ENCODE data around the gene TSC22D2.
A peak's percentile ranks its signal among the peaks of the same experiment; 100 is the strongest.

TSC22D2 gene

GRCh38 chr3:150408221-150409124 is at the start of gene TSC22D2:
Gene TSC22D2, plus strand, starts transcription at chr3:150408298. Its CDS starts 1,053 bp downstream, at chr3:150409351.
- peak within 1 kb of the TSS; percentile 96 for H3K4me3 ChIP-seq (ENCODE audit: low read length)
- peak; percentile 95 for DNase-seq (ENCODE audit: low read depth)
- TF ChIP-seq CTCF (conservative IDR thresholded peaks at IDR 0.05; ENCODE audit: low read length) = 0 out of 2 replicates have a peak, but pooled peaks have one; percentile 15

DNA sequence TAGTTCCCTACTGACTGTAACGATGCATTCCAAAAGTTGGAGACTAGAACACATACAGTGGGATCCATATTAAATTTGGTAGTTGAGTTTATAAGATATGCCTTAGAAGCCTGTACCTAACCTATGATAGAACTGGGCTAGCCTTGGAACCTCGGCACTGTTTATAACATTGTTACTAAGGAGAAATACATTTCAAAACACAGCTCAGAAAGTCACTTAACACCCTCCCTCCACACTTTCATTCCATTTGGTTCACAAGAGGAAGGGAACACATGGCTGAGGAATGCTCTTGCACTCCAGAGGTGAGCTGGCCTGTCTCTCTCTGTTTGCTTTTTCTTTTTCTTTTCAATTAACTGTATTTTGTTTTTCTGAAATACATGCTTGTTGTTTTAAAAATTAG is 48.7 kb upstream of the TSC22D2 start:
- no peak overlapping the region for H3K4me3 ChIP-seq (ENCODE audit: low read length)
- DNase-seq (ENCODE audit: low read depth) = peak; percentile 81
- no peak for TF ChIP-seq CTCF (conservative IDR thresholded peaks at IDR 0.05; ENCODE audit: low read length)

DNA sequence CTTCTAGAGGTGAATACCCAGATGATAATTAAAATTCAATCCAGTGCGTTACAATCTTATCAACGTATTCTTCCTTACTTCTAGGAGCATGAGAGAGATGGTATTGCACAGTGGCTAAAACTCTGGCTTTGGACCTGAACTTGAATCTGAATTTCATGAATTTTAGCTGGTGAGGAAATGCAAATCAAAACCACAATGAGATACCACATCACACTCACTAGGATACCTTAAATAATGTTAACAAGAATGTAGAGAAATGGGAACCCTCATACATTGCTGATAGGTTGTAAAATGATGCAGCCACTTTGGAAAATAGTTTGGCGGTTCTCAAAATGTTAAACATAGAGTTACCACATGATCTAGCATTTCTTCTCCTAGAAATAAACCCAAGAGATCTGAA is 47.1 kb upstream of the TSC22D2 start:
- no peak for TF ChIP-seq CTCF (conservative IDR thresholded peaks at IDR 0.05; ENCODE audit: low read length)

DNA sequence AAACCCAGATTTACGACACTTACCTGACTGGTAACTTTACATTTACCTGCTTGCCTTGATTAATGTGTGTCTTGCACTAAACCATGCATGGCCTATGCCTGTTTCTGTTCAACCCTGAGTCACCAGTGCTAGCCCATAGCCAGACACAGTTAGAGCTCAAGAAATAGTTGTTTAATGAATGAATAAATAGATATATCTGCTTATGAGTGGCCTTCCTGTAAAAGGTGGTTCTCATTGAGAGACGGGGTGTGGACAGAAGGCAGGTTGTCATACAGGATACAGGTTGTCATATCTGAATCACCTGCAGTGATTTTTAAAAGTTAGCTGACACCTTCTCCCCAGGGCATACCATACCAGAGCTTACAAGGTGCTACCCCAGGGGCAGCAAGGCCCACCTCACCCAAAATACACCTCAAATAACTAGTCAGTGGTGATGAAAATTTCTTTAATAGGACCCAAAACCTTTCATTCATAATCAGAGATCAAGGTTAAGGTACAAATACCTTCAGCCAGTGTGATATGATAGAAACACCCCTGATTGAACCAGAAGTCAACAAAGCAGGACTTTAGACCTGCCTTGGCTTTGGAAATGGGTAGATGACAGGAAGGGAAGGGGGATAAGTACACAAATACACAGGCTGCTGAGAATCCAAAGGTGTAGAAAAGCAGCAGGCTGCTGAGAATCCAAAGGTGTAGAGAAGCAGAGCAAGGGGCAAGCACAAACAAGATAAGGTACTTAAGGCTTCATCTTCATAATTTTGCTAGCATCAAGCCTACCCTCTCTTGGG is 45.4 kb upstream of the TSC22D2 start:
- no peak overlapping the region for H3K4me3 ChIP-seq (ENCODE audit: low read length)
- DNase-seq (ENCODE audit: low read depth) = no peak
- TF ChIP-seq CTCF (conservative IDR thresholded peaks at IDR 0.05; ENCODE audit: low read length) = no peak

More for the DNA sequence above, 47.1 kb upstream of the TSC22D2 start:
- no peak for DNase-seq (ENCODE audit: low read depth)
- H3K4me3 ChIP-seq (ENCODE audit: low read length) = no peak overlapping the region

DNA sequence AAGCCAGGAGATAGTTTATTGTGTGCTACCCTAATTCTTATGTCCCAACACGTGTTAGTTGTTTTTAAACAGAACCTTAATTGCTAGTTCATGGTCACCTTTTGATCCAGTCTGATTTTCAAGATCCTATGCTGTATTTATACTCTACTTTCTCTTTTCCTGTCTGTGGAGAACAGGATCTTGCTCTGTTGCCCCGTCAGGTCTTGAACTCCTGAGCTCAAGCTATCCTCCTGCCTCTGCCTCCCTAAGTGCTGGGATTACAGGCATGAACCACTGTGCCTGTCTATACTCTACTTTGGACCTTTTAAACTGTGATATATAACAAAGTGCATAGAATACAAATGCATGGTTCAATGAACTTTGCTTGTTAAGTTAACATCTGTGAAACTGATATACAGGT is 44.7 kb upstream of the TSC22D2 start:
- TF ChIP-seq CTCF (conservative IDR thresholded peaks at IDR 0.05; ENCODE audit: low read length) = no peak
- H3K4me3 ChIP-seq (ENCODE audit: low read length) = no peak overlapping the region
- DNase-seq (ENCODE audit: low read depth) = no peak

DNA sequence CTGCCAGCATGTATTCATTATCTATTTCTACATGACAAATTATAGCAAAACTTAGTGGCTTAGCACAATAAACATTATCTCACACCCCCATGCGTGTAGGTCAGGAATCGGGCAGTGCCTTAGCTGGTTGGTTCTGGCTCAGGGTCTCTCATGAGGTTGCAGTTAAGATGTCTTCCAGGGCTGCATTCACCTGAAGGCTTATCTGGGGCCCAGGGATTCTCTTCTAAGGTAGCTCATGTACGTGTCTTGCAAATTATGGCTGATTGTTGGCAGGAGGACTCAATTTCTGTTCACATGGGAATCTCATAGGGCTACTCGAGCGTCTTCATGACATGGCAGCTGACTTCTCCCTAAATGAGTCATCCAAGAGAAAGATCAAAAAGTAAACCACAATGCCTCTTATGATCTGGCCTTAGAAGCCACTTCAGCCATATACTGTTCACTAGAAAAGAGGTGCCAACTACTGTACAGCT is 42.9 kb upstream of the TSC22D2 start:
- H3K4me3 ChIP-seq (ENCODE audit: low read length) = no peak overlapping the region
- TF ChIP-seq CTCF (conservative IDR thresholded peaks at IDR 0.05; ENCODE audit: low read length) = no peak
- DNase-seq (ENCODE audit: low read depth) = peak; percentile 54
